Ascending aorta (tissue), 2 donors: ENCODE data around the gene SART3. TPM values are rescaled to one million over a fixed set of nuclear protein-coding genes. Genes with fewer than 3 reads are reported as not detected.

ENCODE experiments used
- DNase-seq, 2 donors: peaks; one replicate each; pipeline ENCODE4 v3.0.0-alpha.2; 2019; ENCODE audit warnings: low spot score in 2 of 2
- H3K27ac ChIP-seq, 2 donors: fragments of 200-600 bp; sonication (generic); one replicate each; pipeline ENCODE4 v1.5.1; 2016 to 2017; ENCODE audit warnings: mild to moderate bottlenecking in 1 of 2
- H3K27me3 ChIP-seq: fragments of 200-600 bp; sonication (generic); one replicate; pipeline ENCODE4 v1.5.1; 2017
- H3K36me3 ChIP-seq, 2 donors: fragments of 200-600 bp; sonication (generic); one replicate each; pipeline ENCODE4 v1.5.1; 2016
- H3K4me1 ChIP-seq, 2 donors: fragments of 200-600 bp; sonication (generic); one replicate each; pipeline ENCODE4 v1.5.1; 2016 to 2017; ENCODE audit warnings: mild to moderate bottlenecking in 1 of 2
- H3K4me3 ChIP-seq, 2 donors: fragments of 200-600 bp; sonication (generic); one replicate each; pipeline ENCODE4 v1.5.1; 2016 to 2017; ENCODE audit warnings: mild to moderate bottlenecking in 1 of 2
- H3K9me3 ChIP-seq, 2 donors: fragments of 200-600 bp; sonication (generic); one replicate each; pipeline ENCODE4 v1.5.1; 2016
- CTCF ChIP-seq, 3 experiments: fragments of 200-600 bp in 2 of 3; fragments of 450-650 bp in 1 of 3; sonication (generic) in 2 of 3; IDR thresholded peaks; one replicate each; pipeline ENCODE4 v1.5.1; 2016 to 2019; ENCODE audit warnings: antibody characterized with exemption in 3 of 3, mild to moderate bottlenecking in 1 of 3, moderate library complexity in 1 of 3
- intact Hi-C: fragments of 100-400 bp; cut with DNase I; formaldehyde crosslinking; loops from one replicate; pipeline ENCODE4 v1.15.1; 2023
- total RNA-seq: library from RNA; depleted of rRNA; stranded (reverse); fragments of >200 nt; gene quantifications from one replicate; pipeline ENCODE4 v1.1.0, GENCODE V29; 2016

SART3 gene
- total RNA-seq, 1 donor from 2014 or later, result 22.9 TPM

GRCh38 chr12:108603743-108604142 is 42.8 kb upstream of the SART3 start:
- Histone ChIP-seq H3K27me3 (no peaks in the 10 kb centered on the region), H3K9me3 (no peaks in the 10 kb centered on the region), H3K36me3 (no peaks in the 10 kb centered on the region), H3K4me1 (no peaks in the 10 kb centered on the region), H3K27ac (no peak overlapping the region), H3K4me3 (no peak overlapping the region)
- intact Hi-C loops, result no loop called here
- no peak for TF ChIP-seq CTCF (IDR thresholded peaks at IDR 0.05)
- no peak for DNase-seq

GRCh38 chr12:108602976-108603704 is 42.2 kb upstream of the SART3 start:
- no peak for TF ChIP-seq CTCF (IDR thresholded peaks at IDR 0.05)
- H3K4me1 ChIP-seq, result no peaks in the 10 kb centered on the region
- intact Hi-C loops, result no loop called here
- H3K4me3 ChIP-seq, result no peak overlapping the region
- no peak overlapping the region for H3K27ac ChIP-seq
- no peaks in the 10 kb centered on the region for H3K27me3 ChIP-seq
- no peaks in the 10 kb centered on the region for H3K9me3 ChIP-seq
- no peaks in the 10 kb centered on the region for H3K36me3 ChIP-seq
- no peak for DNase-seq

GRCh38 chr12:108602209-108602705 is 41.3 kb upstream of the SART3 start:
- H3K4me3 ChIP-seq, result no peak overlapping the region
- H3K36me3 ChIP-seq, result no peaks in the 10 kb centered on the region
- H3K4me1 ChIP-seq, result no peaks in the 10 kb centered on the region
- DNase-seq, result no peak
- no peaks in the 10 kb centered on the region for H3K9me3 ChIP-seq
- H3K27ac ChIP-seq, result no peak overlapping the region
- no peak for TF ChIP-seq CTCF (IDR thresholded peaks at IDR 0.05)
- H3K27me3 ChIP-seq, result no peaks in the 10 kb centered on the region
- intact Hi-C loops, result no loop called here

GRCh38 chr12:108600702-108601007 is 39.7 kb upstream of the SART3 start:
- H3K36me3 ChIP-seq, result no peaks in the 10 kb centered on the region
- H3K9me3 ChIP-seq, result no peaks in the 10 kb centered on the region
- no peaks in the 10 kb centered on the region for H3K4me1 ChIP-seq
- no peaks in the 10 kb centered on the region for H3K27me3 ChIP-seq
- intact Hi-C loops, result no loop called here
- no peak for TF ChIP-seq CTCF (IDR thresholded peaks at IDR 0.05)
- DNase-seq, result no peak
- no peak overlapping the region for H3K27ac ChIP-seq
- H3K4me3 ChIP-seq, result no peak overlapping the region

- no peaks in the 10 kb centered on the region for H3K4me1 ChIP-seq
- DNase-seq, result no peak
- no peak overlapping the region for H3K27ac ChIP-seq
- no peaks in the 10 kb centered on the region for H3K36me3 ChIP-seq
- intact Hi-C loops, result no loop called here
- no peak for TF ChIP-seq CTCF (IDR thresholded peaks at IDR 0.05)
- H3K27me3 ChIP-seq, result no peaks in the 10 kb centered on the region
- H3K4me3 ChIP-seq, result no peak overlapping the region
- H3K9me3 ChIP-seq, result no peaks in the 10 kb centered on the region
Measured at GRCh38 chr12:108599948-108600701, 39.2 kb upstream of the SART3 start.
